GM21576 (cell line): ENCODE results near the gene VWA3A.
"Not testable (repeated sequence)": the region's sequence is repeated elsewhere in the genome, so short reads cannot be mapped to it uniquely, and the experiment has no call there.

Source experiments
- ATAC-seq: cut with Tn5 transposase; IDR thresholded peaks from one replicate; pipeline ENCODE4 v1.9.1; 2021; ENCODE audit warnings: mild to moderate bottlenecking, moderate library complexity; ENCODE audit not compliant: unreplicated experiment

The VWA3A gene

DNA sequence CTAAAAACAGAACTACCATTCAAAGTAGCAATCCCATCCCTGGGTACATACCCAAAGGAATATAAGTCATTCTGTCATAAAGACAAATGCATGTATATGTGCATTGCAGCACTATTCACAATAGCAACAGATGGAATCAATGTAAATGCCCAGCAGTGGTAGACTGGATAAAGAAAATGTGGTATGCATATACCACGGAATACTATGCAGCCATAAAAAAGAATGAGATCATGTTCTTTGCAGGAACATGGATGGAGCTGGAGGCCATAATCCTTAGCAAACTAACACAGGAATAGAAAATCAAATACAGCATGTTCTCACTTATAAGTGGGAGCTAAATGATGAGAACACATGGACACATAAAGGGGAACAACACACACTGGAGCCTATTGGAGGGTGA, 36.2 kb downstream of the VWA3A start:
- not testable (repeated sequence) for ATAC-seq

DNA sequence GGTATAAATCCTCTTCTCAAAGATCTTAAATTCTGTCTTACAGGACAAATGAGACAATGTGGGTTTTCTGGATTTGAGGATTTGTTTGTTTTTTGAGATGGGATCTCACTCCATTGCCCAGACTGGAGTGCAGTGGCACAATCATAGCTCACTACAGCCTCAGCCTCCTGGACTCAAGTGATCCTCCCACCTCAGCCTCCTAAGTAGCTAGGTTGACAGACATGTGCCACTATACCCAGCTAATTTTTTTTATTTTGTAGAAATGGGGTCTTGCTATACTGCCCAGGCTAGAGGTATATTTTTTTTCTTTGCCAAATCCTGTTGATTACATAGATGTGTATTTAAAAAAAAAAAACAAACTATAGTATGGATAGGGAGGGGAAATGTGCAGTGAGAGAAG, 38.2 kb downstream of the VWA3A start:
- no peak for ATAC-seq

DNA sequence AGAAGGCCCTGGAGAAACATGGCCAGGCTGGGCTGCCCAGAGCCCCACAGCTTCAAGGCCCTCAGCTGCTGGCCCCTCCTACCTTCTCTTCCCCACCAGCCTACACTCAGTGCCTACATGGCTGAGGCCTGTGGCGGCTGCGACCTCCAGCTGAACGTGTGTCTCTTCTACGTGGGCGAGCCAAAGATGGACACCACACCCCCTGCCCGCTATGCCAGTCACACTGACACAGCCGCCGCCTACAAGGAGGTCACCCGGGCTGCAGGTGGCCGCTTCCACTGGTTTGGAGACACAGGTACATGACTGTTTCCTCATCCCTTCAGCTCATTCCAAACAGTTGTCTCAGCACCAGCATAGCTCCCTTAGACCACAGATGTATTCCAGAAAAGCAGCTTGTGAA, 40.5 kb downstream of the VWA3A start:
- ATAC-seq: no peak

DNA sequence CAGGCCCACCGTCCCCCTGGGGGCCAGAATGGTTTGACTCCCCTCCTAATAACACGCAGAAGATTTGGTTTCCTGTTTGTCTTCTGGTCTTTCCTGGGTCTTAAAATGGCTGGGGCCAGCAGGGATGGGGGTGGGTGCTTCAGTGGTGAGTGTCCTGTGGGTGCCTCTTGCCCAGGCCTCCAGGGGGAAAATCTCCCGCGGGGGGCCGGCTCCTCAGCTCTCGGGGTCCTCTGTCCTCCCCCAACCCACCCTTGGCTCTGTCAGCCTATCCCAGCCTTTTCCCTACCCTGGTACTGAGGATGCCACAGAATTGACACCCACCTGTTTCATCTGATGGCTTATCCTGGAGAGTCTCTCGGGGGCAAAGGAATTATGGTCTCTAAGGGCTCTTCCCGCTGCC, 46.1 kb downstream of the VWA3A start:
- no peak for ATAC-seq

DNA sequence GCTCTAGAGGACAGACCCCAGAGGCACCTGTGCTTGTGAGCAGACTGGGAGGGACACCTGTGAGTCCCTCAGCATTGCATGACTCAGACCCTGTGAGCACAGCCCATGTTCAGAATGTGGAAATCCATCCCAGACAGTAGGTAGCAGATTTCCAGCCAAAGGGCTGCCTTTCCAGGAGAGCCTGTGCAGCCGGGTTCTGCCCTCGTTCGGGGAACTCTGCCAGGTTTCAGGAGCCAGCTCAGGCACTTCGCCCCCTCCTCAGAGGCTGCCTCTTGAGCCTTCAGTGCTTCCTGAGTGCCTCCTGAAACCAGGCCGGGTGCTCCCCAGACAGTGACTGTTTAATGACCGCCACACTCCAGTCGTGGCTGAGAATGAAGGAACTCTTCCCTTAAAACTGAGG, 46.7 kb downstream of the VWA3A start:
- ATAC-seq: no peak

DNA sequence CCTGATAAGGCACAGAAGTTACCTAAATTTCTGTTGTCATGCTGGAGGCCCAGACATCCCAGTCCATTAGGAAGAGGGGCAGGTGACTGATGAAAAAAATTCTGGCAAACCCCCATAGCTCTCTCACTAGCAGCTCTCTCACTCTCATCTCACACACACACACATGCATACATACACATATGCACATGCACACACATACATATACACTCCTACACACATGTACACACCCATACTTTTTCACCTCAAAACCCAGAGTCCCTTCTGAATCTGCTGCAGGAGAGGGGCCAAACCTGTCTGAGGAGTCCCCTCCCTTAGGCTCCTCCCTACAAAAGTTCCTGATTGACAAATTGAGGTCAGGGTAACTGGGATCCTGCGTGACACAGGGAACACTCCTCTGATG, 47.4 kb downstream of the VWA3A start:
- ATAC-seq: no peak

DNA sequence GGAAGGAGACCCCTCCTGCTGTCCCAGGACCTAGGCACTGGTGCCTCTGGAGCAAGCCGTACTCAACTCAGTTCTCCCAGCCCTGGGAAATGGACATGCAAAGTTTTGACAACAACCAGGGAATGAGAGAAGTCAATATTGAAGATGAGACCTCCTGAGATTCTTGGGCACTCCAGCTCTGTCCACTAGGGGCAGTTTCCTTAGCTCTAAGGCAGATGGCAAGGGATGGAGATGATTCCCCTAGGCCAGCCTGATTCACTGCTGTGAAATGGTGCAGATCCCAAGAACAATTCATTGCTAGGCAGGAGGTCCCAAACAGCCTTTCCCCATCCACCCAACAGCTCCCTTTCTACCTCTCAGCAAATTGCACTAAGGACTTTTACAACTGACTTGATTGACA, 49.4 kb downstream of the VWA3A start:
- no peak for ATAC-seq

DNA sequence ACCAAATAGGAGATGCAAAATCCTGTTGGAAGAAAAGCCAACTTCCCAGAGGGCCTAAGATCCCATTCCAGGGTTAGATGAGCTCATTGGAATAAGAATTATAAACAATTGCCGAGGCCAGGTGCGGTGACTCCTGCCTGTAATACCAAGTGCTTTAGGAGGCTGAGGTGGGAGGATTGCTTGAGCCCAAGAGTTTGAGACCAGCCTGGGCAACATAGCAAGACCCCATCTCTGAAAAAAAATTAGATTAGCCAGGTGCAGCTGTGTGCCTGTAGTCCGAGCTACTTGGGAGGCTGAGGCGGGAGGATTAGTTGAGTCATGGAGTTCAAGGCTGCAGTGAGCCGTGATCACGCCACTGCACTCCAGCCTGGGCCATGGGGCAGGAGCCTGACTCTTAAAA, 52.2 kb downstream of the VWA3A start:
- ATAC-seq: no peak

DNA sequence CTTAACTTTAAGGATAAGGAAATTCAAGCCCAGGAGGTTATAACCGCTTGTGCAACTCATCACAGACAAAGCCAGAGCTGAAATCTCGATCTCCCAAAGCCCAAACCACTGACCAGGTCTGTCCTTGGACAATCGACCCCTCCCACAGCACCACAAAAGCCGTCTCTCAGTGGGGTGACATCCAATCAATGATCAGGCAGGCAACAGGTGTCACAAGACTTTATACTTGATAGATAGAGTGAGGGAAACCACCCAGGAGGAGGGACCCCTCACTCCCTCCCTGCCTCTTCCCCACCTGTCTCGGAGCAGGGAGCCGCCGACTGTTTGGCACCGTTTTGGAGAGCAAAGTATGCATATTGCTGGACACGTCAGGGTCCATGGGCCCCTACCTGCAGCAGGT, 55.5 kb downstream of the VWA3A start:
- ATAC-seq: no peak

DNA sequence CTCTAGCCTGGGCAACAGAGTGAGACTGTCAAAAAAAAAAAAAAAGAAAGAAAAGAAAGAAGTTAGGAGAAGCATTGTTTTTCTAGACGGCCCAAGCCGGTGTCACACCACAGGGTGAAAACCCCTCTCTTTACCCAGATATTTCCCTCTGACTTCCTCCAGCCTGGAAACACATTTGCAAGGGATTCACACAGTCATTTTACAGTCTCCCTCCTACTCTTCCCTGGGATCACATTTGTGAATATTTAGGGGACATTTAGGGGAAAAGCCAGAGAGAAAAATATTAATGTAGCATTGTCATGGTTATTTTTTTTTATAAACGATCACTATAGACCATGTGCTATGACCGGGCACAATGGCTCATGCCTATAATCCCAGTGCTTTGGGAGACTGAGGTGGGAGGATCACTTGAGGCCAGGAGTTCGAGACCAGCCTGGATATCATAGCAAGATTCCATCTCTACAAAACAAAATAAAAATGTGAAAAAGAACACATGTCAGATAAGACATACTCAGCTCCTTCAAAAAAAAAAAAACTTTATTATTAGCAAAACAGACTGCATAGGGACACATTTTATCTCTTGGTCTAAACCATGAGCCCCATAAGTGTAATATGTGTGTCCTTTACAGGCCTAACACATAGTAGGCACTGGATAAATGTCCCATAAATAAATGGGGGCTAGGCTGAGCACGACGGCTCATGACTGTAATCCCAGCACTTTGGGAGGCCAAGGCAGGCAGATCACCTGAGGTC, 59.1 kb downstream of the VWA3A start:
- ATAC-seq: no peak

DNA sequence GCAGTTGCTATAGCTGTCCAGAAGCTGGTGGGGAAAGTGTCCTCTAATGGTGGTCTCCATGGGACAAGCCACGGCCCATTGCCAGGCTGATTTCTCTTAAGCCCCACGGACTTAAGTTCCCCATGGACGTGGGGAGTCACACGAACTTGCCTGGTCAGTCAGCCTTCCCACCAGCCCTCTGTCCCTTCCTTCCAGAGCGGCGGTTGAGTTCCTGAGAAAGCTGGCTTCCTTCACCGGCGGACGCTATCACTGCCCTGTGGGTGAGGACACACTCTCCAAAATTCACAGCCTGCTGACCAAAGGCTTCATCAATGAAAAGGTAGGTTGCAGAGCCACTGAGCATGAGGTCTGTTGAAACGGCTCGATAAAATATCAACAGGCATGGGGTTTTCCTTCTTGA, 60.0 kb downstream of the VWA3A start:
- no peak for ATAC-seq

DNA sequence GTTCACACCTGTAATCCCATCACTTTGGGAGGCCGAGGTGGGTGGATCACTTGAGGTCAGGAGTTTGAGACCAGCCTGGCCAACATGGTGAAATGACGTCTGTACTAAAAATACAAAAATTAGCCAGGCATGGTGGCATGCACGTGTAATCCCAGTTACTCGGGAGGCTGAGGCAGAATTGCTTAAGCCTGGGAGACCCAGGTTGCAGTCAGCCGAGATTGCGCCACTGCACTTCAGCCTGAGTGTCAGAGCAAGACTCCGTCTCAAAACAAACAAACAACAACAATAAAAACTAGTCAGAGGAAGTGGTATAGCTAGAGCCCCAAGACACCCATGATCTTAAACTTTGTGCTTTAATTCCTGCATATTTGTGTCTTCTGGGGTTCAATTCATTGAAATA, 60.7 kb downstream of the VWA3A start:
- not testable (repeated sequence) for ATAC-seq

DNA sequence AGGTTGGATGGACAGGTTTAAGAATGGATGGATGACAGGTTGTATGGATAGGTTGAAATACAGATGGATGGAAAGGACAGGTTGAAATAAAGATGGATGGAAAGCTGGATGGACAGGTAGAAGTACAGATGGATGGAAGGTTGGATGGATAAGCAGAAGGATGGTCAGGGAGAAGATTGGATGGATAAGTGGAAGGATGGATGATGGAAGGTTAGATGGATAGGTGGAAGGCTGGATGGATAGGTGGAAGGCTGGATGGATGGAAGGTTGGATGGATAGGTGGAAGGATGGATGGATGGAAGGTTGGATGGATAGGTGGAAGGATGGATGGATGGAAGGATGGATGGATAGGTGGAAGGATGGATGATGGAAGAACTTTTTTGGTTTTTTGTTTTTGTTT, 69.1 kb downstream of the VWA3A start:
- no peak for ATAC-seq

DNA sequence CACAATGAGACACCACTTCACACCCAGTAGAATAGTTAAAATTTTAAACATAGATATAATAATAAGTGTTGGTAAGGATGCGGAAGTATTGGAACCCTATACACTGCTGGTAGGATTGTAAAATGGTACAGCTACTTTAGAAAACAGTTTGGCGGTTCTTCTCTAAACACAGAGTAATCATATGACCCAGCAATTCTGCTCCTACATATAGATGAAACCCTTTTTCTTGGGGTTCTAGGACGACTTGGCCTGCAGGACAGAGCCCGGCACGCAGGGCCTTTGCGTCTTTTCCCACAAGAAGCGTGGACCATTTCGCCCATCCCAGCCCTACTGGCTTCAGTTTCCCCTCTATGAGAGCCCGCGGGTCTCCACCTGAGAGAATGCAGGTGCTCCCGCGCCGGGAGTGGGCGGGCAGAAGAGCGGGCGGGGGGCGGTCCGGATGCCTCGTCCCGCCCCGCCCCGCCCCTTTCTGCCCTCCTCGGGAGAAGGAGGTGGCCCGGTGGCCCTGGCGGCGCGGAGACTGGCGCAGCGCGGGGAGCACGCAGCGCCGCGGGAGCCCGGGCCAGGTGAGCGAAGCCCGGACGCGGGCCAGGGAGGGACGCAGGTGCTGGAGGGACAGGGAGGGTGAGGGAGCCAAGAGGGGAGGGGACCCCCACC, 69.8 kb downstream of the VWA3A start, which contains the start of gene SDR42E2:
SDR42E2 (plus strand) TSS at position 508 of the 657 bp plus-strand sequence. CDS start 3,077 bp downstream, outside the sequence.
- no peak for ATAC-seq

DNA sequence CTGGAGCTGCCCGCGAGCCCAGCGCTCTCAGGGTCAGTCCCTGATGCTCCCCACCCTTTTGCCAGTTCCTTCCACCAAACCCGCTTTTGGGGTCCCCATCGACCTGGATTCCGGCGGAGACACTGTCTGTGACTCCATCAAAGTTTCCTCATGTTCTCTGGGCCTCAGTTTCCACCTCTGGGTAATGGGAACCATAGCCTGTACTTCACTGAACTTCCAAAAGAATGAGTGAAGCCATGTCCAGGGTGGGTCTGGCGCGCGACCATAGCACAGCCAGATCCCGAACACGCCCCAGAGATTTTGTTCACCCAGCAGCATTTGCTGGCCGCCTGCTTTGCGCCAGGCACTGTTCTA, 70.3 kb downstream of the VWA3A start:
- ATAC-seq: no peak

DNA sequence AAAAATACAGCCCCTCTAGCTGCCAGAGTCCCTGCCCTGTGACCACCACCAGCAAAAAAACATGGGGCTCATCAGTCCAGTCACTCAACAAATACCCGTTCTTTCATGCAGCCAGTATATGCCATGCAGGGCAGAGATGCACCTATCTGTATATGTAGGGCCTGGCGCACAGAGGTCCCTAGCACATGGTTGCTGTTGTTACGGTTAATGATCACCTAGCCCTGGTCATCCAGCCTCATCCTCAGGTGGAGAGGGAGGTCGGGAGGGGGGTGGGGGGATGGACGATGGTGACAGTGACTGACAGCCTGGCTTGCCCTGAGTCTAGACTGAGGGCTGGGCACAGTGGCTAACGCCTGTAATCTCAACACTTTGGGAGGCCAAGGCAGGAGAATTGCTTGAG, 71.5 kb downstream of the VWA3A start:
- ATAC-seq: no peak

DNA sequence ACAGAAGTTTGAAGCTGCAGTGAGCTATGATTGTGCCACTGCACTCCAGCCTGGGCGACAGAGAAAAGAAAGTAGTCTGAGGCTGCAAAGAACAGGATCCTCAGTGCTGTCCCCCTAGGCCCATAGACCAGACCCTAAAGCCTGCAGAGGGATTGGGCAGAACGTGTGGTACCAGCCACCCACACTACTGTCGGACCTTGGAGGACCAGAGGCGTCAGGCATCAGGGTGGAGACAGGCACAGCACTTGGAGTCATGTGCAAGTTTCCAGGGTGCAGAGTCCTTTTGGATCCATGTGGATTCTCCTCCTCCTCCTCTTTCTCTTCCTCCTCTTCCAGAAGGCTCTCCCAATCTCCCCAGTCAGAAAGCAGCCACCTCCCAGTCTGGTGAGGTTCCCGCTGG, 72.1 kb downstream of the VWA3A start:
- ATAC-seq: no peak

DNA sequence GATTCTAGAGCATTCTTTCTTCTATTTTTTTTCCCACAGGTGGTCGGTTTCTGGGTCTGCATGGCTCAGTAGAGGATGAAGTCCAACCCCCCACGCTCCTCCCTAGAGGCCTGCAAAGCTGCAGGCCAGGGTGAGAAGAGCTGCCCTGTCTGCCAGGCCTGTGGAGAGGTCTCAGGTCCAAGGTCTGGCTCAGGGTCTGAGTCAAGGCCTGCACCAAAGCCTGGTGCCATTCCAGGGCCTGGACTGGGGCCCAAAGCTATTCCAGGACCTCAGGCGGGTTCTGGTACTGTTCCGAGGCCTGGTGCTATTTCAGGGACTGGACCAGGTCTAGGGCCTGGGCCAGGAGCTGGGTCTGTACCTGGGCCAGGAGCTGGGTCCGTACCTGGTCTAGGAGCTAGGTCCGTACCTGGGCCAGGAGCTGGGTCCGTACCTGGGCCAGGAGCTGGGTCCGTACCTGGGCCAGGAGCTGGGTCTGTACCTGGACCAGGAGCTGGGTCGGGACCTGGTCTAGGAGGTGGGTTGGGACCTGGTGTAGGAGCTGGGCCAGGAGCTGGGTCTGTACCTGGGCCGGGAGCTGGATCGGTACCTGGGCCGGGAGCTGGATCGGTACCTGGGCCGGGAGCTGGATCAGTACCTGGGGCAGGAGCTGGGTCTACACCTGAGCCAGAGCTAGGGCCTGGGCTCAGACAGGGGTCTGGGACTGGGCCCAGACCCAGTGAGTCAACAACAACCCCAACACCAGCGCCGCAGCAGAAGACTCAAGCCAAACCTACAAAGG, 73.4 kb downstream of the VWA3A start:
- ATAC-seq: no peak

DNA sequence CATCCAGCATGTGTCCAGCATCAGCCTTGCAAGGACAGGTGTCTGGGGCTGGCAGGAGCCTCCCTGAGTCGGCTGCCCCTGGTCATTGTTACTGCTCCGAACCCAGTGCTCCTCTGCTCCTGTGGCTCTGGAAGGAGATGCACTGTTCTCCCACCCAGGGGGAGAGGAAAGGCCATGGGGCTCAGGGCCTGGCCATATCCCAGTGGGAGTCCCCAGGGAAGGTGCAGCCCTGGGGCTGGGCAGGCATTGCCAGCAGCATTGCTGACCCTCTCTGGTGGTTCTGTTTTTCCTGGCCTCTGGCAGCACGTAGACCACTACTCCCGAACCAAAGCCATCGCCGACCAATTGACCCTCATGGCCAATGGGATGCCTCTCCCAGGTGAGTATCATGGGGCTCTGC, 79.6 kb downstream of the VWA3A start:
- ATAC-seq: no peak

DNA sequence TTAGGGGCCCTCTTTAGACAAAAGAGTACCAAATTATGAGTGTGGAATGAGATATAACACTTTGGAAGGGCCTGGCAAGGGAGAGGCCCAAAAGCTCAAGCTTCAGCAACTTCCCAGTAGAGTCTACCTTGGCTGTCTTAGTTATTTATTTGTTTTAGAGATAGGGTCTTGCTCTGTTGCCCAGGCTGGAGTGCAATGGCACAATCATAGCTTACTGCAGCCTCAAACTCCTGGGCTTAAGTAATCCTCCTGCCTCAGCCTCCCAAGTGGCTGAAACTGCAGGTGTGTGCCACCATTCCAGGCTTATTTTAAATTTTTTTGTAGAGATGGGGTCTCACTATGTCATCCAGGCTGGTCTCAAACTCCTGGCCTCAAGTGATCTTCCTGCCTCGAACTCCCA, 80.3 kb downstream of the VWA3A start:
- not testable (repeated sequence) for ATAC-seq

DNA sequence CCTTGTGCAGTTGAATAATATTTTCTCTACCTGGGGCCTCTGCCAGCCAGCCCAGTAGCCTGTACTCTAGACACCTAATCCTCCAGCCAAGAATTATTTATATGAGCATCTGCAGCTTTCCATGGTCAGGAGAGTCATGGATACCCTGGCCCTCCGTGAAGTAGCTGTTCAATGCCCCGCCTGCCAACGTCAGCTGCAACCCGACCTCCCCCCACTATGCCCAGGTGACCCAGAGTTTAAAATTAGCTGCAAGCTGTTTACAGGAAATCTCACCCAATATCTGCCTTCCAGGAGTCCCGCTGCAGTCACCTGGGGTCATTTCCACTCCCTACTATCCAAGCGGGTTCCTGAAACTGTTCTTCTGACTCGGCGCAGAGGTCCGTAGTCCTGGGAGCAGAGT, 82.3 kb downstream of the VWA3A start:
- no peak for ATAC-seq
